HG03342 (cell line): Measurements from ENCODE around the gene WWTR1.

ENCODE experiments used
- ATAC-seq: cut with Tn5 transposase; IDR thresholded peaks from one replicate; pipeline ENCODE4 v1.9.1; 2021; ENCODE audit warnings: mild to moderate bottlenecking, moderate library complexity; ENCODE audit not compliant: unreplicated experiment

The WWTR1 gene

GRCh38 chr3:149474250-149474817, 183.5 kb downstream of the WWTR1 start, which contains the start of gene TM4SF4:
Gene TM4SF4 (plus strand): TSS chr3:149474697. CDS start chr3:149474878, 181 bp downstream.
- ATAC-seq, result no peak

GRCh38 chr3:149473357-149474249, 184.2 kb downstream of the WWTR1 start:
- ATAC-seq, result no peak

- ATAC-seq, result no peak
These were observed 185.6 kb downstream of the WWTR1 start for GRCh38 chr3:149472030-149472797.

DNA sequence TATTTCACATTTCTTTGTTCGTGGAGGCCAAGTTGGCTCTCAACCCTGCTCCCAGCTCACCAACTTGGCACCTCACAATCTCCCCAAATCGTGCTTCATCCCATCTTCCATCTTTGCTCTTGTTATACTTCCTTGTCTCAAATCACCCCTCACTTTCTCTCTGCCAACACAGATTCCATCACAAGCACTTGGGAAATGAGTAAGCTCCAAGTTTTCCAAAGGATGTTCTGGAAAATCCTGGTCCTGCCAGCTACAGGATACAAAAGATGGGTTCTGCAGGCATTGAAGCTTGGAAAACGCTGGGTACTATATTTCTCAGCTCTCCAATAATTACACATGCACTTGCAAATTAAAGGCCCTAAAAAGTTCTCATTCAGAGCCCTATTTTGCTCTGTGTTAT, 187.4 kb downstream of the WWTR1 start:
- ATAC-seq, result no peak

- peak; percentile 77 for ATAC-seq
These were observed 189.2 kb downstream of the WWTR1 start for GRCh38 chr3:149468504-149469212.
